ENCODE results near the gene C17orf114.

C17orf114 gene

GRCh38 chr17:4789951-4790704 lies 12.0 kb downstream of the C17orf114 start (continued):
- TF ChIP-seq CREB3 (CRISPR knock-in tag; IDR thresholded peaks at IDR 0.05) (no peak; the same call in 1 of the 2 replicates), ZNF552 (CRISPR knock-in tag; IDR thresholded peaks at IDR 0.05; ENCODE audit: borderline replicate concordance) (no peak; the same call in 1 of the 2 replicates), DNMT3B (CRISPR knock-in tag; conservative IDR thresholded peaks at IDR 0.05) (no peak), HIVEP1 (CRISPR knock-in tag; IDR thresholded peaks at IDR 0.05) (no peak), ZNF562 (CRISPR knock-in tag; IDR thresholded peaks at IDR 0.05; ENCODE audit: borderline replicate concordance) (no peak), KAT7 (CRISPR knock-in tag; IDR thresholded peaks at IDR 0.05; ENCODE audit: borderline replicate concordance) (0 out of 2 replicates have a peak, but pooled peaks have one; percentile 64), SKIL (CRISPR knock-in tag; IDR thresholded peaks at IDR 0.05; ENCODE audit: borderline replicate concordance) (peak; percentile 65; the same call in 1 of the 2 replicates), BORCS8-MEF2B (CRISPR knock-in tag; IDR thresholded peaks at IDR 0.05) (peak; percentile 28), ZHX2 (IDR thresholded peaks at IDR 0.05; ENCODE audit: low read depth) (no peak), ZHX2 (CRISPR knock-in tag; IDR thresholded peaks at IDR 0.05; ENCODE audit: borderline replicate concordance) (peak; percentile 53; the same call in 1 of the 2 replicates), NFE2L1 (CRISPR knock-in tag; IDR thresholded peaks at IDR 0.05; ENCODE audit: borderline replicate concordance) (no peak), ZNF674 (CRISPR knock-in tag; IDR thresholded peaks at IDR 0.05; ENCODE audit: low read depth) (no peak), U2AF2 (IDR thresholded peaks at IDR 0.05; ENCODE audit: low read depth, low read length) (no peak), ZNF337 (CRISPR knock-in tag; IDR thresholded peaks at IDR 0.05; ENCODE audit: borderline replicate concordance, low read depth) (no peak), MAF1 (CRISPR knock-in tag; IDR thresholded peaks at IDR 0.05; ENCODE audit: borderline replicate concordance) (no peak), ZKSCAN5 (CRISPR knock-in tag; IDR thresholded peaks at IDR 0.05) (no peak), ZBTB25 (CRISPR knock-in tag; IDR thresholded peaks at IDR 0.05) (no peak; the same call in 1 of the 2 replicates), ZNF792 (CRISPR knock-in tag; IDR thresholded peaks at IDR 0.05) (no peak), ZNF607 (CRISPR knock-in tag; IDR thresholded peaks at IDR 0.05; ENCODE audit: borderline replicate concordance) (no peak; the same call in 1 of the 2 replicates), EED (CRISPR knock-in tag; IDR thresholded peaks at IDR 0.05) (no peak)
